ENCODE measurements around the gene ELK4. TPM values are rescaled to one million over a fixed set of nuclear protein-coding genes. Genes with fewer than 3 reads are reported as not detected.

ELK4 gene
- polyA plus RNA-seq, 1 of the 3 experiments (the other 2 are of a cell fraction): 2.6 TPM

- no peak for TF ChIP-seq EP300 (IDR thresholded peaks at IDR 0.05; ENCODE audit: borderline replicate concordance in 1 of 2, low read depth in 1 of 2, low read length in 1 of 2)
- TF ChIP-seq RCOR1 (IDR thresholded peaks at IDR 0.05; ENCODE audit: low read length): no peak
- no peak for TF ChIP-seq TAF1 (IDR thresholded peaks at IDR 0.05; ENCODE audit: borderline replicate concordance, low read depth, low read length)
- TF ChIP-seq TCF12 (IDR thresholded peaks at IDR 0.05): no peak
- TF ChIP-seq MEF2A (IDR thresholded peaks at IDR 0.05; ENCODE audit: borderline replicate concordance, low read depth): no peak
- no peak for TF ChIP-seq MXI1 (IDR thresholded peaks at IDR 0.05; ENCODE audit: low read depth, low read length)
These were observed 36.0 kb downstream of the ELK4 start (continued) for GRCh38 chr1:205595861-205596260.

GRCh38 chr1:205595435-205595834 is 36.4 kb downstream of the ELK4 start:
- TF ChIP-seq REST (IDR thresholded peaks at IDR 0.05; ENCODE audit: low read depth, low read length) (no peak), MAX (IDR thresholded peaks at IDR 0.05; ENCODE audit: low read depth) (no peak), GATA2 (CRISPR knock-in tag; IDR thresholded peaks at IDR 0.05) (no peak), RCOR1 (IDR thresholded peaks at IDR 0.05; ENCODE audit: low read length) (no peak), IRF3 (IDR thresholded peaks at IDR 0.05; ENCODE audit: low read depth, low read length) (no peak), TCF12 (IDR thresholded peaks at IDR 0.05) (no peak), FOXJ3 (CRISPR knock-in tag; IDR thresholded peaks at IDR 0.05) (no peak)
- Histone ChIP-seq H3K4me1 (ENCODE audit: control insufficient read depth in 1 of 2, insufficient read depth in 2 of 2, low read depth in 1 of 2, low read length in 1 of 2) (peaks cover 22 to 26% of the 10 kb centered on the region in 2 experiments), H2AFZ (ENCODE audit: low read depth) (no peak overlapping the region), H3K27me3 (ENCODE audit: insufficient read depth) (no peaks in the 10 kb centered on the region), H3K9ac (no peak overlapping the region), H3F3A (replicated peaks; ENCODE audit: insufficient read depth) (peaks cover 28% of the 10 kb centered on the region), H3K4me2 (no peak overlapping the region), H3K79me2 (ENCODE audit: insufficient read depth) (no peaks in the 10 kb centered on the region), H3K36me3 (replicated peaks in 1 of 2; ENCODE audit: control insufficient read depth in 1 of 2, insufficient read depth in 2 of 2, low read length in 1 of 2) (peaks cover 0 to 13% of the 10 kb centered on the region in 2 experiments), H3K9me3 (no peaks in the 10 kb centered on the region), H4K20me1 (ENCODE audit: insufficient read depth) (no peaks in the 10 kb centered on the region; the same call in 1 of the 2 replicates), H3K27ac (ENCODE audit: low read depth in 2 of 2, low read length in 1 of 2) (no peak overlapping the region), H3K4me3 (ENCODE audit: low read depth in 2 of 2, low read length in 1 of 2) (no peak overlapping the region), H3K9me2 (no peaks in the 10 kb centered on the region)
- ChIA-PET POLR2A (interaction anchor here (2.1 kb wide), 1 partner anchor 36 kb away, joined by 4 read pairs; no protein-coding TSS in a partner anchor), CTCF (interaction anchor here (0.9 to 9.7 kb wide), 7 partner anchors 35 to 116 kb away, joined by 3 to 443 read pairs (median 5); partner anchors contain the start of gene ELK4)
- no peak for DNase-seq
- 89% methylated on average over 2 of the region's 2 CpGs for WGBS (ENCODE audit: low lambda C conversion rate)

Measured in SK-N-SH (cell line).